Measurements from ENCODE around the gene C5AR2. TPM values are rescaled to one million over a fixed set of nuclear protein-coding genes. Genes with fewer than 3 reads are reported as not detected.
"Not testable (repeated sequence)": the region's sequence is repeated elsewhere in the genome, so short reads cannot be mapped to it uniquely, and the experiment has no call there.

Gene C5AR2
- total and polyA plus RNA-seq, 12 donors = 0.28 to 4.4 (median 1.6) TPM

DNA sequence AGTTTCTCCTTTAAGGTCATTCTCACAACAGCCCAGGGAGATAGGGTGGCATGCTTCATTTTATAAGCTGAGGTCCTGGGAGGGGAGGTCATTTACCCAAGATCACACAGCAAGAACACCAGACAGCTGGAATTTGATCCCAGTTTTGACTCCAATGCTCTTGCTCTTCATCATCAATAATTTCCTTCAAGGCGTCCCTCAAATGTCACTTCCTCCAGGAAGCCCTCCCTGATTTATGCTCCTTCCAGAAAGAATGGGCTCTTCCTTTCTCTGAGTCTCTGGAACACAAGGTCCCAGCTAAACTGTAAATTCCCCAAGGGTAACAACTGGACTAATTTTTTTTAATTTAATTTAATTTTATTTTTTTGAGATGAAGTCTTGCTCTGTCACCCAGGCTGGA is 12.4 kb downstream of the C5AR2 start:
- DNase-seq = no peak
- 65 to 83% (median 77%) methylated on average over 1 of the region's 1 CpG for WGBS, 4 donors
- Histone ChIP-seq H3K36me3 (replicated peaks in 1 of 2) (no peaks in the 10 kb centered on the region), H3K27ac (no peak overlapping the region), H3K27me3 (no peaks in the 10 kb centered on the region), H3K4me3 (no peak overlapping the region), H3K9me3 (replicated peaks in 1 of 3) (no peaks in the 10 kb centered on the region), H3K4me1 (replicated peaks in 1 of 2) (peaks cover under 1 to 4% of the 10 kb centered on the region in 2 donors)
- intact Hi-C loops (cut with DNase I) = no loop called here
- TF ChIP-seq, protein P1, sequence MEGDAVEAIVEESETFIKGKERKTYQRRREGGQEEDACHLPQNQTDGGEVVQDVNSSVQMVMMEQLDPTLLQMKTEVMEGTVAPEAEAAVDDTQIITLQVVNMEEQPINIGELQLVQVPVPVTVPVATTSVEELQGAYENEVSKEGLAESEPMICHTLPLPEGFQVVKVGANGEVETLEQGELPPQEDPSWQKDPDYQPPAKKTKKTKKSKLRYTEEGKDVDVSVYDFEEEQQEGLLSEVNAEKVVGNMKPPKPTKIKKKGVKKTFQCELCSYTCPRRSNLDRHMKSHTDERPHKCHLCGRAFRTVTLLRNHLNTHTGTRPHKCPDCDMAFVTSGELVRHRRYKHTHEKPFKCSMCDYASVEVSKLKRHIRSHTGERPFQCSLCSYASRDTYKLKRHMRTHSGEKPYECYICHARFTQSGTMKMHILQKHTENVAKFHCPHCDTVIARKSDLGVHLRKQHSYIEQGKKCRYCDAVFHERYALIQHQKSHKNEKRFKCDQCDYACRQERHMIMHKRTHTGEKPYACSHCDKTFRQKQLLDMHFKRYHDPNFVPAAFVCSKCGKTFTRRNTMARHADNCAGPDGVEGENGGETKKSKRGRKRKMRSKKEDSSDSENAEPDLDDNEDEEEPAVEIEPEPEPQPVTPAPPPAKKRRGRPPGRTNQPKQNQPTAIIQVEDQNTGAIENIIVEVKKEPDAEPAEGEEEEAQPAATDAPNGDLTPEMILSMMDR (IDR thresholded peaks at IDR 0.05) = no peak
- no peak for TF ChIP-seq POLR2A (IDR thresholded peaks at IDR 0.05)

DNA sequence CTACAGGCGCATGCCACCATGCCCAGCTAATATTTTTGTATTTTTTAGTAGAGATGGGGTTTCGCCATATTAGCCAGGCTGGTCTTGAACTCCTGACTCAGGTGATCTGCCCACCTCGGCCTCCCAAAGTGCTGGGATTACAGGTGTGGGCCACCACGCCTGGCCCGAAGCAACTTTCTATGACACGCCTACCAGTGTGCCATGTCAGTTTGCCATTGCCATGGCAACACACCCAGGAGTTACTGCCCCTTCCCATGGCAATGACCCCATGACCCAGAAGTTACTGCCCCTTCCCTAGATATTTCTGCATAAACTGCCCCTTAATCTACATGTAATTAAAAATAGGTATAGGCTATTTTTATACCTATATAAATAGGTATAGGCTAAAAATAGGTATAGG is 14.0 kb downstream of the C5AR2 start:
- 80 to 91% (median 85%) methylated on average over 6 of the region's 6 CpGs for WGBS, 4 donors
- DNase-seq; H3K27ac ChIP-seq; H3K4me3 ChIP-seq; intact Hi-C loops (cut with DNase I); H3K36me3 ChIP-seq (replicated peaks in 1 of 2); H3K9me3 ChIP-seq (replicated peaks in 1 of 3); H3K27me3 ChIP-seq: not testable (repeated sequence)
- peaks cover 8 to 16% of the 10 kb centered on the region in 2 donors for H3K4me1 ChIP-seq (replicated peaks in 1 of 2)

DNA sequence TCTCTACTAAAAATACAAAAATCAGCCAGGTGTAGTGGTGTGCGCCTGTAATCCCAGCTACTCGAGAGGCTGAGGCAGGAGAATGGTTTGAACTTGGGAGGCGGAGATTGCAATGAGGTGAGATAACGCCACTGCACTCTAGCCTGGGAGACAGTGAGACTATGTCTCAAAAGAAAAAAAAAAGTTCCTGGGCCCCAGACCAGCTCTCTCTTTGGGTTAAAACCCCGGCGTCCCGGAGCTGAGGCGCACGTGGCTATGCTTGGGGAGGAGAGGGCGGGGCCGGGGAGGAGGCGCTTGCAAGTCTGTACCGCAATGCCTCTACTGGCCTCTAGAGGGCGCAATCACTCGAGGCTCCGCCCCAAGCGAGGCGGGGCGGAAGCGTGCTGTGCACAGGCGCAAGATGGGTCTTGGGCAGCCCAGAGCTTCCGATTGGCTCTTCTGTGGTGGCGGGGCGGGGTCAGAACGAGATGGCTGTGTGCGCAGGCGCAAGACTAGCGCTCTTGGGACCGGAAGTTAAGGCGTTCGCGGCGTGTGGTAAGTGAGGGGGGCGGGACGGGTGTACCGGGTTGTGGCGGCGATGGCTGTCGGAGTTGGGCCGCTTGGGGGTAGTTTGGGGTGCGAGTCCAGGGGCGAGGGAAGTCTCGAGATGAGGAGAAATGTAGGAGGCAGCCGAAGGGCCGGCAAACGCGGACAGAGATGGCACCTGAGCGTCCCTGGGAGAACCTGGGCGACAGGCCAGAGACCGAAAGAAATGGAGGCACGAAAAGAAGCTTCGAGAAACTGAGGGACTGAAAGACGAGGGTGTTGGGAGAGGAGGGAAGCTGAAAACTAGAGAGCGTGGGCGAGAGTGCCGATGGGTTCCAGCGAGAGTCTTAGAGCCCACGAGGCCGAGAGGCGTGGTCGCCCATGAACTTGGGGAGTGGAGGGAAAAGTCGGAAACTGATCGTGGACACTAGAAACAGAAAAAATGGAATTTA is 17.1 kb downstream of the C5AR2 start, which contains the start of gene DHX34:
DHX34 (plus strand) TSS at position 497 of the 977 bp plus-strand sequence. CDS start 3,716 bp downstream, outside the sequence.
- H3K4me3 ChIP-seq = peak within 1 kb of the TSS; percentile 72 to 93 (median 84)
- 3 to 4% (median 3%) methylated on average over 52 to 63 of the region's 63 CpGs for WGBS, 4 donors
- peaks cover 8 to 16% of the 10 kb centered on the region in 2 donors for H3K4me1 ChIP-seq (replicated peaks in 1 of 2)
- peak; percentile 98 to 100 (median 99) for DNase-seq
- H3K9me3 ChIP-seq (replicated peaks in 1 of 3) = no peaks in the 10 kb centered on the region
- peaks cover 0 to 16% of the 10 kb centered on the region in 2 donors for H3K36me3 ChIP-seq (replicated peaks in 1 of 2)
- intact Hi-C loops (cut with DNase I) = no loop called here
- H3K27ac ChIP-seq = peak within 1 kb of the TSS in 2 of 5 donors; percentile 63 to 76
- H3K27me3 ChIP-seq = no peaks in the 10 kb centered on the region
- TF ChIP-seq, protein P1 (IDR thresholded peaks at IDR 0.05) = peak; percentile 96 to 99 (median 99)
- TF ChIP-seq POLR2A (IDR thresholded peaks at IDR 0.05) = peak; percentile 42 to 51

DNA sequence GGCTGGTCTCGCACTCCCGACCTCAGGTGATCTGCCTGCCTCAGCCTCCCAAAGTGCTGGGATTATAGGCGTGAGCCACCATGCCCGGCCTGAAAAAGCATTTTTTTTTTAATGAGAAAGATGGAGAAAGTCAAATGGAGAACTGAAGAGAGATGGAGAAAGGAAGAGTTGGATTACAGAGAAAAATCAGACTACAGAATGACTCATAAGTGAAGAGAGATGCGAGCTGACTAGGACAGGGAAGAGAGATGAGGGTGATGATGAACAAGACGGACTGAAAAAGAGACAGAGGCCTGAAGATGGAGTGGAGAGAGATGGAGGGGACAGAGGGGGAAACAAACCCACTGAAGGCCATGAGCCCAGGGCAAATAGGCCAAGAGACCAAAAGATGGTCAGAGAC is 18.7 kb downstream of the C5AR2 start:
- intact Hi-C loops (cut with DNase I) = no loop called here
- Histone ChIP-seq H3K36me3 (replicated peaks in 1 of 2) (peaks cover 0 to 31% of the 10 kb centered on the region in 2 donors), H3K27ac (no peak overlapping the region), H3K4me1 (replicated peaks in 1 of 2) (peaks cover 8 to 16% of the 10 kb centered on the region in 2 donors), H3K4me3 (no peak overlapping the region), H3K27me3 (no peaks in the 10 kb centered on the region), H3K9me3 (replicated peaks in 1 of 3) (no peaks in the 10 kb centered on the region)
- DNase-seq = no peak
- TF ChIP-seq, protein P1 (IDR thresholded peaks at IDR 0.05) = no peak
- no peak for TF ChIP-seq POLR2A (IDR thresholded peaks at IDR 0.05)
- 77 to 90% (median 81%) methylated on average over 6 of the region's 6 CpGs for WGBS, 4 donors
